H9 (cell line): ENCODE results near the gene MYL11. TPM values are rescaled to one million over a fixed set of nuclear protein-coding genes. Genes with fewer than 3 reads are reported as not detected.

Source experiments
- DNase-seq: peaks from one replicate; pipeline ENCODE4 v3.0.0-alpha.2; 2017
- H2AFZ ChIP-seq: one replicate; pipeline ENCODE4 v1.6.1; 2013; ENCODE audit warnings: mild to moderate bottlenecking, low read length, control low read depth, moderate library complexity
- H2AK5ac ChIP-seq: 2 replicates; pipeline ENCODE4 v1.6.1; 2013; ENCODE audit warnings: low read length, control low read depth, mixed read lengths; ENCODE audit not compliant: insufficient read length
- H2BK120ac ChIP-seq: one replicate; pipeline ENCODE4 v1.6.1; 2013; ENCODE audit warnings: low read depth, mild to moderate bottlenecking, low read length, control low read depth, inconsistent platforms; ENCODE audit not compliant: poor library complexity, severe bottlenecking
- H2BK12ac ChIP-seq: 2 replicates; pipeline ENCODE4 v1.6.1; 2013; ENCODE audit warnings: low read length, control low read depth, mixed read lengths, low read depth; ENCODE audit not compliant: insufficient read length
- H2BK15ac ChIP-seq: 2 replicates; pipeline ENCODE4 v1.6.1; 2013; ENCODE audit warnings: low read depth, low read length, control low read depth
- H2BK20ac ChIP-seq: one replicate; pipeline ENCODE4 v1.6.1; 2013; ENCODE audit warnings: low read depth, mild to moderate bottlenecking, low read length, control low read depth, inconsistent platforms; ENCODE audit not compliant: poor library complexity, severe bottlenecking
- H2BK5ac ChIP-seq: 2 replicates; pipeline ENCODE4 v1.6.1; 2013; ENCODE audit warnings: low read length, control low read depth, mixed read lengths; ENCODE audit not compliant: insufficient read length
- H3K14ac ChIP-seq: 2 replicates; pipeline ENCODE4 v1.6.1; 2013; ENCODE audit warnings: low read length, control low read depth; ENCODE audit not compliant: insufficient read depth
- H3K18ac ChIP-seq: 2 replicates; pipeline ENCODE4 v1.6.1; 2013; ENCODE audit warnings: low read depth, mild to moderate bottlenecking, mixed read lengths, low read length, control low read depth; ENCODE audit not compliant: insufficient read length
- H3K23ac ChIP-seq: 2 replicates; pipeline ENCODE4 v1.6.1; 2013; ENCODE audit warnings: low read length, control low read depth, mixed read lengths, low read depth; ENCODE audit not compliant: insufficient read length
- H3K23me2 ChIP-seq: 2 replicates; pipeline ENCODE4 v1.6.1; 2013; ENCODE audit warnings: low read depth, mild to moderate bottlenecking, mixed read lengths, low read length, control low read depth; ENCODE audit not compliant: insufficient read length, poor library complexity, severe bottlenecking
- H3K27ac ChIP-seq: 2 replicates; pipeline ENCODE4 v1.5.1; 2013; ENCODE audit warnings: low read length, control low read depth, mixed read lengths, low read depth; ENCODE audit not compliant: insufficient read length
- H3K27me3 ChIP-seq: 2 replicates; pipeline ENCODE4 v1.6.1; 2013; ENCODE audit warnings: low read length, control low read depth, inconsistent platforms; ENCODE audit not compliant: insufficient read depth
- H3K4ac ChIP-seq: 2 replicates; pipeline ENCODE4 v1.6.1; 2013; ENCODE audit warnings: low read depth, mild to moderate bottlenecking, control low read depth, inconsistent platforms, low read length, moderate library complexity
- H3K4me1 ChIP-seq: 2 replicates; pipeline ENCODE4 v1.6.1; 2013; ENCODE audit warnings: low read length, control low read depth, inconsistent platforms; ENCODE audit not compliant: insufficient read depth
- H3K4me2 ChIP-seq: 2 replicates; pipeline ENCODE4 v1.6.1; 2013; ENCODE audit warnings: low read length, control low read depth, mixed read lengths; ENCODE audit not compliant: insufficient read length, insufficient read depth
- H3K56ac ChIP-seq: 2 replicates; pipeline ENCODE4 v1.6.1; 2013; ENCODE audit warnings: low read depth, mild to moderate bottlenecking, mixed read lengths, low read length, control low read depth; ENCODE audit not compliant: insufficient read length
- H3K79me1 ChIP-seq: 2 replicates; pipeline ENCODE4 v1.6.1; 2013; ENCODE audit warnings: low read depth, mild to moderate bottlenecking, moderate library complexity, low read length, control low read depth, inconsistent platforms; ENCODE audit not compliant: insufficient read depth, poor library complexity, severe bottlenecking
- H3K79me2 ChIP-seq: 2 replicates; pipeline ENCODE4 v1.6.1; 2013; ENCODE audit warnings: low read length, control low read depth, inconsistent platforms; ENCODE audit not compliant: insufficient read depth
- H3K9ac ChIP-seq: 2 replicates; pipeline ENCODE4 v1.6.1; 2013; ENCODE audit warnings: low read length, control low read depth, mixed read lengths; ENCODE audit not compliant: insufficient read length; ENCODE audit errors: extremely low read depth
- H3K9me3 ChIP-seq: one replicate; pipeline ENCODE4 v1.6.1; 2013; ENCODE audit warnings: low read depth, low read length, inconsistent platforms; ENCODE audit not compliant: control insufficient read depth
- H3T11ph ChIP-seq: one replicate; pipeline ENCODE4 v1.6.1; 2013; ENCODE audit warnings: mild to moderate bottlenecking, low read length, control low read depth, inconsistent platforms
- H4K20me1 ChIP-seq: one replicate; pipeline ENCODE4 v1.6.1; 2013; ENCODE audit not compliant: control insufficient read depth, insufficient read length, insufficient read depth
- H4K5ac ChIP-seq: 2 replicates; pipeline ENCODE4 v1.6.1; 2013; ENCODE audit warnings: low read depth, mild to moderate bottlenecking, mixed read lengths, low read length, control low read depth; ENCODE audit not compliant: insufficient read length
- H4K8ac ChIP-seq: replicated peaks from 2 replicates; pipeline ENCODE4 v1.6.1; 2013; ENCODE audit warnings: low read length, control low read depth, mixed read lengths, low read depth; ENCODE audit not compliant: insufficient read length
- H4K91ac ChIP-seq: 2 replicates; pipeline ENCODE4 v1.6.1; 2013; ENCODE audit warnings: low read depth, mild to moderate bottlenecking, moderate library complexity, mixed read lengths, low read length, control low read depth; ENCODE audit not compliant: insufficient read length
- H3K27ac Mint-ChIP-seq, 3 experiments: 2 replicates in 2 of 3; 3 replicates in 1 of 3; pipeline ENCODE4 v1.8.0; 2020 to 2021; ENCODE audit warnings: mixed read lengths in 3 of 3, mild to moderate bottlenecking in 1 of 3, moderate library complexity in 1 of 3
- H3K27me3 Mint-ChIP-seq: 2 replicates; pipeline ENCODE4 v1.8.0; 2021; ENCODE audit warnings: low read depth, mild to moderate bottlenecking, moderate library complexity, mixed read lengths
- H3K36me3 Mint-ChIP-seq, 3 experiments: 2 replicates in 2 of 3; 3 replicates in 1 of 3; pipeline ENCODE4 v1.8.0; 2020 to 2021; ENCODE audit warnings: low read depth in 3 of 3, mixed read lengths in 3 of 3; ENCODE audit not compliant: insufficient read depth in 1 of 3
- H3K4me1 Mint-ChIP-seq, 2 experiments: 2 replicates each; pipeline ENCODE4 v1.8.0; 2020; ENCODE audit warnings: mixed read lengths in 2 of 2
- H3K4me3 Mint-ChIP-seq, 2 experiments: 2 replicates in 1 of 2; 3 replicates in 1 of 2; pipeline ENCODE4 v1.8.0; 2020 to 2021; ENCODE audit warnings: mild to moderate bottlenecking in 2 of 2, mixed read lengths in 2 of 2, moderate library complexity in 1 of 2
- H3K9me3 Mint-ChIP-seq, 2 experiments: 2 replicates in 1 of 2; 3 replicates in 1 of 2; pipeline ENCODE4 v1.8.0; 2020; ENCODE audit warnings: mild to moderate bottlenecking in 2 of 2, mixed read lengths in 2 of 2, moderate library complexity in 1 of 2
- WGBS: extraction: QIAGEN DNeasy Blood & Tissue Kit; methylation state at CpG from one replicate; pipeline ENCODE4 v1.1.7; 2013; ENCODE audit warnings: missing lambda C conversion rate, low lambda C conversion rate, mixed read lengths; ENCODE audit not compliant: insufficient read length; ENCODE audit errors: extremely low coverage; 5-methylcytosine and 5-hydroxymethylcytosine counted together
- total RNA-seq: library from RNA; stranded (reverse); gene quantifications from 2 replicates; pipeline ENCODE4 v1.2.1, GENCODE V29; 2021
- TF ChIP-seq, protein P1 (sequence below): fragments of 200-600 bp; sonication (generic); conservative IDR thresholded peaks from 3 replicates; pipeline ENCODE4 v1.8.0; 2021; ENCODE audit warnings: antibody characterized with exemption, mild to moderate bottlenecking

MYL11 gene
- total RNA-seq, 1 experiment from 2014 or later: 0.70 TPM

DNA sequence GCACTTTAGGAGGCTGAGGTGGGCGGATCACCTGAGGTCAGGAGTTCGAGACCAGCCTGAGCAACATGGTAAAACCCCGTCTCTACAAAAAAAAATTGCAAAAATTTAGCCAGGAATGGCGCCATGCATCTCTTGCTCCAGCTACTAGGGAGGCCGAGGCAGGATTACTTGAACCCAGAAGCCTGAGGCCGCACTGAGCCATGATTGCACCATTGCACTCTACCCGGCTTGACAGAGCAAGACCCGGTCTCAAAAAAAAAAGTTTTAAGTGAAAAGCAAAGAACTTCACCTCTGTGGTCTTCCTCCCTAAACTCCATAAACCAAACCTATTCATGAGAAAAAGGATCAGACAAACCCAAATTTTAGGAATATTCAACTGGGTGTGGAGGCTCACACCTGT is 26.5 kb upstream of the MYL11 start:
- Histone ChIP-seq H3K4ac (no peak overlapping the region), H3K14ac (no peak overlapping the region), H2AK5ac (no peak overlapping the region), H2BK5ac (no peak overlapping the region), H3K4me1 (no peaks in the 10 kb centered on the region), H3K79me2 (no peaks in the 10 kb centered on the region), H3K27me3 (no peaks in the 10 kb centered on the region), H3K27ac (no peak overlapping the region), H3K9me3 (no peaks in the 10 kb centered on the region), H2AFZ (no peak overlapping the region), H3K23ac (no peak overlapping the region), H3T11ph (no peak overlapping the region), H3K23me2 (no peaks in the 10 kb centered on the region), H2BK120ac (no peak overlapping the region), H2BK12ac (no peak overlapping the region), H3K4me2 (no peak overlapping the region), H4K5ac (no peak overlapping the region), H2BK15ac (no peak overlapping the region), H3K18ac (no peak overlapping the region), H3K9ac (no peak overlapping the region), H3K56ac (no peak overlapping the region), H3K79me1 (no peaks in the 10 kb centered on the region), H4K8ac (no peak overlapping the region), H4K91ac (no peak overlapping the region), H4K20me1 (no peaks in the 10 kb centered on the region), H2BK20ac (no peak overlapping the region)
- no peaks in the 10 kb centered on the region for H3K4me1 Mint-ChIP-seq
- no peak overlapping the region for H3K4me3 Mint-ChIP-seq
- no peak overlapping the region for H3K27ac Mint-ChIP-seq
- no CpG with 5 or more reads among the region's 8 CpGs for WGBS
- H3K27me3 Mint-ChIP-seq: no peaks in the 10 kb centered on the region; the same call in 1 of the 2 replicates
- no peaks in the 10 kb centered on the region for H3K9me3 Mint-ChIP-seq
- DNase-seq: no peak
- TF ChIP-seq, protein P1, sequence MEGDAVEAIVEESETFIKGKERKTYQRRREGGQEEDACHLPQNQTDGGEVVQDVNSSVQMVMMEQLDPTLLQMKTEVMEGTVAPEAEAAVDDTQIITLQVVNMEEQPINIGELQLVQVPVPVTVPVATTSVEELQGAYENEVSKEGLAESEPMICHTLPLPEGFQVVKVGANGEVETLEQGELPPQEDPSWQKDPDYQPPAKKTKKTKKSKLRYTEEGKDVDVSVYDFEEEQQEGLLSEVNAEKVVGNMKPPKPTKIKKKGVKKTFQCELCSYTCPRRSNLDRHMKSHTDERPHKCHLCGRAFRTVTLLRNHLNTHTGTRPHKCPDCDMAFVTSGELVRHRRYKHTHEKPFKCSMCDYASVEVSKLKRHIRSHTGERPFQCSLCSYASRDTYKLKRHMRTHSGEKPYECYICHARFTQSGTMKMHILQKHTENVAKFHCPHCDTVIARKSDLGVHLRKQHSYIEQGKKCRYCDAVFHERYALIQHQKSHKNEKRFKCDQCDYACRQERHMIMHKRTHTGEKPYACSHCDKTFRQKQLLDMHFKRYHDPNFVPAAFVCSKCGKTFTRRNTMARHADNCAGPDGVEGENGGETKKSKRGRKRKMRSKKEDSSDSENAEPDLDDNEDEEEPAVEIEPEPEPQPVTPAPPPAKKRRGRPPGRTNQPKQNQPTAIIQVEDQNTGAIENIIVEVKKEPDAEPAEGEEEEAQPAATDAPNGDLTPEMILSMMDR: no peak
- H3K36me3 Mint-ChIP-seq: peaks cover 17 to 38% (median 31%) of the 10 kb centered on the region in 3 experiments; a peak in 6 of 7 replicates
